Testis (tissue), 2 donors: Measurements from ENCODE around the gene C6orf136.

Experiments
- CTCF ChIP-seq, 3 experiments: fragments of 450-650 bp in 2 of 3; fragments of 200-600 bp in 1 of 3; sonication (generic) in 1 of 3; IDR thresholded peaks; one replicate each; pipeline ENCODE4 v1.5.1; 2016 to 2019; ENCODE audit warnings: antibody characterized with exemption in 3 of 3, mild to moderate bottlenecking in 2 of 3, moderate library complexity in 1 of 3
- POLR2A ChIP-seq: fragments of 450-650 bp; IDR thresholded peaks from one replicate; pipeline ENCODE4 v1.6.1; 2017; ENCODE audit warnings: antibody characterized with exemption, mild to moderate bottlenecking, moderate library complexity

- no peak for TF ChIP-seq POLR2A
- no peak for TF ChIP-seq CTCF (IDR thresholded peaks at IDR 0.05)
Observed at GRCh38 chr6:30689985-30690384, 43.1 kb downstream of the C6orf136 start.
